Astrocyte (in vitro differentiated cells and primary cell): Measurements from ENCODE around the gene PRICKLE1. TPM values are rescaled to one million over a fixed set of nuclear protein-coding genes. Genes with fewer than 3 reads are reported as not detected.

Source experiments
- DNase-seq: peaks from one replicate; pipeline ENCODE4 v3.0.0-alpha.2; 2010; ENCODE audit warnings: low read depth
- FAIRE-seq: peaks from 2 replicates; lab custom pipeline; 2011; peaks lifted over from hg19 to GRCh38; lab: Jason Lieb, UNC
- H2AFZ ChIP-seq: 2 replicates; pipeline ENCODE4 v1.6.0; 2012; ENCODE audit warnings: low read depth, low read length, inconsistent platforms
- H3K27ac ChIP-seq: 2 replicates; pipeline ENCODE4 v1.5.1; 2011; ENCODE audit warnings: low read depth, low read length, inconsistent platforms
- H3K27me3 ChIP-seq: 2 replicates; pipeline ENCODE4 v1.6.0; 2011; ENCODE audit warnings: low read length, inconsistent platforms; ENCODE audit not compliant: insufficient read depth
- H3K36me3 ChIP-seq: 2 replicates; pipeline ENCODE4 v1.5.1; 2011; ENCODE audit warnings: low read length, inconsistent platforms; ENCODE audit not compliant: insufficient read depth
- H3K4me1 ChIP-seq: 2 replicates; pipeline ENCODE4 v1.5.1; 2011; ENCODE audit warnings: low read length, inconsistent platforms; ENCODE audit not compliant: insufficient read depth
- H3K4me2 ChIP-seq: 2 replicates; pipeline ENCODE4 v1.6.0; 2012; ENCODE audit warnings: low read length, inconsistent platforms
- H3K4me3 ChIP-seq: 2 replicates; pipeline ENCODE4 v1.5.1; 2011; ENCODE audit warnings: low read depth, mild to moderate bottlenecking, low read length, inconsistent platforms; ENCODE audit not compliant: insufficient read depth
- H3K79me2 ChIP-seq: 2 replicates; pipeline ENCODE4 v1.6.0; 2012; ENCODE audit warnings: mild to moderate bottlenecking, low read length, inconsistent platforms; ENCODE audit not compliant: insufficient read depth
- H3K9ac ChIP-seq: 2 replicates; pipeline ENCODE4 v1.6.0; 2012; ENCODE audit warnings: mild to moderate bottlenecking, low read length, inconsistent platforms
- H3K9me3 ChIP-seq: 2 replicates; pipeline ENCODE4 v1.5.1; 2012; ENCODE audit warnings: low read depth, mild to moderate bottlenecking, low read length, inconsistent platforms; ENCODE audit not compliant: insufficient read depth
- H4K20me1 ChIP-seq: 2 replicates; pipeline ENCODE4 v1.6.0; 2012; ENCODE audit warnings: low read length, inconsistent platforms; ENCODE audit not compliant: insufficient read depth
- H3K27ac Mint-ChIP-seq: one replicate; pipeline ENCODE4 v1.8.0; 2021; ENCODE audit warnings: mild to moderate bottlenecking, mixed read lengths; ENCODE audit not compliant: unreplicated experiment
- H3K27me3 Mint-ChIP-seq: one replicate; pipeline ENCODE4 v1.8.0; 2021; ENCODE audit warnings: low read depth, mixed read lengths; ENCODE audit not compliant: unreplicated experiment
- H3K36me3 Mint-ChIP-seq: one replicate; pipeline ENCODE4 v1.8.0; 2021; ENCODE audit warnings: low read depth, mixed read lengths; ENCODE audit not compliant: unreplicated experiment
- H3K4me1 Mint-ChIP-seq: one replicate; pipeline ENCODE4 v1.8.0; 2021; ENCODE audit warnings: low read depth, mixed read lengths; ENCODE audit not compliant: unreplicated experiment
- H3K4me3 Mint-ChIP-seq: one replicate; pipeline ENCODE4 v1.8.0; 2021; ENCODE audit warnings: mild to moderate bottlenecking, moderate library complexity, mixed read lengths; ENCODE audit not compliant: unreplicated experiment
- H3K9me3 Mint-ChIP-seq: one replicate; pipeline ENCODE4 v1.8.0; 2021; ENCODE audit warnings: mild to moderate bottlenecking, mixed read lengths; ENCODE audit not compliant: unreplicated experiment
- CTCF ChIP-seq: IDR thresholded peaks from 2 replicates; pipeline ENCODE4 v1.5.1; 2011; ENCODE audit warnings: low read depth, mild to moderate bottlenecking, inconsistent platforms, low read length, moderate library complexity; ENCODE audit not compliant: insufficient read depth
- EZH2 ChIP-seq: IDR thresholded peaks from 2 replicates; pipeline ENCODE4 v1.6.1; 2012; ENCODE audit warnings: mild to moderate bottlenecking, low read length, inconsistent platforms; ENCODE audit not compliant: insufficient read depth
- total RNA-seq: library from RNA; stranded (reverse); gene quantifications from 2 replicates; pipeline ENCODE4 v1.2.1, GENCODE V29; 2021

The PRICKLE1 gene
- total RNA-seq, 1 donor from 2014 or later, result 34.9 TPM

- H3K4me3 ChIP-seq, result no peak overlapping the region
- no peak for DNase-seq
- H3K4me1 ChIP-seq, result peaks cover 24% of the 10 kb centered on the region
- H3K27me3 Mint-ChIP-seq, result no peaks in the 10 kb centered on the region
- no peak for FAIRE-seq
- peaks cover 25% of the 10 kb centered on the region for H3K4me1 Mint-ChIP-seq
- no peak overlapping the region for H3K9ac ChIP-seq
- no peaks in the 10 kb centered on the region for H3K9me3 ChIP-seq
- no peak overlapping the region for H3K4me3 Mint-ChIP-seq
- peaks cover 99% of the 10 kb centered on the region for H3K79me2 ChIP-seq
- H3K27ac ChIP-seq, result no peak overlapping the region
- no peak overlapping the region for H2AFZ ChIP-seq
- peaks cover 3% of the 10 kb centered on the region for H3K36me3 Mint-ChIP-seq
- no peak overlapping the region for H3K27ac Mint-ChIP-seq
- no peaks in the 10 kb centered on the region for H3K9me3 Mint-ChIP-seq
- TF ChIP-seq EZH2, result no peak
- TF ChIP-seq CTCF, result no peak
- no peak overlapping the region for H3K4me2 ChIP-seq
- H4K20me1 ChIP-seq, result peaks cover 79% of the 10 kb centered on the region
- no peaks in the 10 kb centered on the region for H3K36me3 ChIP-seq
- no peaks in the 10 kb centered on the region for H3K27me3 ChIP-seq
Observed at GRCh38 chr12:42582050-42582449, 7.5 kb downstream of the PRICKLE1 start.

- DNase-seq (no peak), FAIRE-seq (no peak)
- peaks cover 76% of the 10 kb centered on the region for H4K20me1 ChIP-seq
- no peaks in the 10 kb centered on the region for H3K36me3 ChIP-seq
- H3K27me3 ChIP-seq, result no peaks in the 10 kb centered on the region
- H3K27ac ChIP-seq, result no peak overlapping the region
- Mint-ChIP-seq H3K9me3 (no peaks in the 10 kb centered on the region), H3K4me1 (peaks cover 6% of the 10 kb centered on the region), H3K27ac (no peak overlapping the region), H3K4me3 (no peak overlapping the region), H3K36me3 (no peaks in the 10 kb centered on the region), H3K27me3 (no peaks in the 10 kb centered on the region)
- no peaks in the 10 kb centered on the region for H3K9me3 ChIP-seq
- no peaks in the 10 kb centered on the region for H3K4me1 ChIP-seq
- no peak overlapping the region for H3K4me3 ChIP-seq
- no peak overlapping the region for H3K4me2 ChIP-seq
- TF ChIP-seq CTCF (no peak), EZH2 (no peak)
- no peak overlapping the region for H3K9ac ChIP-seq
- no peak overlapping the region for H2AFZ ChIP-seq
- peaks cover 94% of the 10 kb centered on the region for H3K79me2 ChIP-seq
Observed at GRCh38 chr12:42576374-42576773, 13.2 kb downstream of the PRICKLE1 start.

- Mint-ChIP-seq H3K36me3 (no peaks in the 10 kb centered on the region), H3K27ac (no peak overlapping the region), H3K4me1 (peaks cover 6% of the 10 kb centered on the region), H3K4me3 (no peak overlapping the region), H3K9me3 (no peaks in the 10 kb centered on the region), H3K27me3 (no peaks in the 10 kb centered on the region)
- Histone ChIP-seq H3K4me1 (no peaks in the 10 kb centered on the region), H3K4me2 (no peak overlapping the region), H3K4me3 (no peak overlapping the region), H4K20me1 (peaks cover 72% of the 10 kb centered on the region), H3K79me2 (peaks cover 94% of the 10 kb centered on the region), H3K36me3 (no peaks in the 10 kb centered on the region), H3K27me3 (no peaks in the 10 kb centered on the region), H3K27ac (no peak overlapping the region), H2AFZ (no peak overlapping the region), H3K9ac (no peak overlapping the region), H3K9me3 (no peaks in the 10 kb centered on the region)
- DNase-seq (no peak), FAIRE-seq (no peak)
- TF ChIP-seq EZH2, result no peak
- no peak for TF ChIP-seq CTCF
Observed at GRCh38 chr12:42575717-42576116, 13.8 kb downstream of the PRICKLE1 start.
